Measurements from ENCODE around the gene DNAI1. TPM values are rescaled to one million over a fixed set of nuclear protein-coding genes. Genes with fewer than 3 reads are reported as not detected.

DNAI1 gene
- total RNA-seq, 1 experiment from 2014 or later, result 1.1 TPM

- H3K36me3 ChIP-seq (ENCODE audit: control insufficient read depth in 1 of 2, insufficient read depth in 2 of 2, low read length in 2 of 2), result no peaks in the 10 kb centered on the region
- intact Hi-C loops (cut with micrococcal nuclease), result no loop called here
- no peak for DNase-seq (ENCODE audit: low read depth, low spot score)
These were observed 33.4 kb downstream of the DNAI1 start for GRCh38 chr9:34492051-34492450.

GRCh38 chr9:34493972-34494535 lies 35.4 kb downstream of the DNAI1 start:
- no peaks in the 10 kb centered on the region for H3K9me3 ChIP-seq (ENCODE audit: control insufficient read depth in 1 of 2, insufficient read depth in 1 of 2, low read depth in 1 of 2, low read length in 2 of 2)

More at GRCh38 chr9:34492051-34492450, 33.4 kb downstream of the DNAI1 start:
- no peaks in the 10 kb centered on the region for H3K79me2 ChIP-seq (ENCODE audit: insufficient read depth, low read length)
- no peak overlapping the region for H3K4me3 ChIP-seq (replicated peaks in 1 of 2; ENCODE audit: low read depth in 1 of 2, low read length in 2 of 2)
- 0 out of 4 replicates have a peak, but pooled peaks cover 0 to 6% of the 10 kb centered on the region in 2 experiments for H3K4me1 ChIP-seq (ENCODE audit: control insufficient read depth in 1 of 2, insufficient read depth in 2 of 2, low read length in 2 of 2)
- no peak overlapping the region for H2AFZ ChIP-seq (ENCODE audit: low read depth, low read length, poor library complexity, severe bottlenecking)
- no peak; the same call in 1 of the 2 replicates for ATAC-seq
- no peak overlapping the region for H3K4me2 ChIP-seq (ENCODE audit: low read length)
- peaks cover 4% of the 10 kb centered on the region; the same call in 1 of the 2 replicates for H3K27me3 ChIP-seq (ENCODE audit: insufficient read depth, low read length)
- POLR2A ChIA-PET, result no interaction called here
- CTCF ChIA-PET, result no interaction called here
- BruUV-seq (replicated peaks), result no TSS peak
- peak in 2 of 3 experiments; percentile 7 to 32; a peak in 2 of 6 replicates for TF ChIP-seq CTCF (IDR thresholded peaks at IDR 0.05 in 2 of 3, conservative IDR thresholded peaks at IDR 0.05 in 1 of 3; ENCODE audit: borderline replicate concordance in 1 of 3, insufficient read depth in 1 of 3, low read depth in 2 of 3, low read length in 2 of 3)
- TF ChIP-seq RAD21 (IDR thresholded peaks at IDR 0.05; ENCODE audit: low read depth), result peak; percentile 38
- TF ChIP-seq CEBPB (IDR thresholded peaks at IDR 0.05; ENCODE audit: low read depth), result no peak
- H3K9me3 ChIP-seq (ENCODE audit: control insufficient read depth in 1 of 2, insufficient read depth in 1 of 2, low read depth in 1 of 2, low read length in 2 of 2), result no peaks in the 10 kb centered on the region
- no peaks in the 10 kb centered on the region for H3K9me2 ChIP-seq (ENCODE audit: insufficient read depth)
- RAD21 ChIA-PET (ENCODE audit: low non-redundant PET in 1 of 2, low total read pairs in 2 of 2, uncharacterized antibody in 2 of 2, unreplicated experiment in 2 of 2), result no interaction called here
- H4K20me1 ChIP-seq (ENCODE audit: insufficient read depth), result no peaks in the 10 kb centered on the region
- no peak overlapping the region for H3K9ac ChIP-seq (ENCODE audit: low read length)
- H3K27ac ChIP-seq (ENCODE audit: low read depth, low read length), result no peak overlapping the region

More at GRCh38 chr9:34493972-34494535, 35.4 kb downstream of the DNAI1 start:
- Histone ChIP-seq H3K4me1 (ENCODE audit: control insufficient read depth in 1 of 2, insufficient read depth in 2 of 2, low read length in 2 of 2) (0 out of 4 replicates have a peak, but pooled peaks cover 0 to 6% of the 10 kb centered on the region in 2 experiments), H3K9ac (ENCODE audit: low read length) (no peak overlapping the region), H3K4me2 (ENCODE audit: low read length) (no peak overlapping the region), H3K27me3 (ENCODE audit: insufficient read depth, low read length) (no peaks in the 10 kb centered on the region), H3K36me3 (ENCODE audit: control insufficient read depth in 1 of 2, insufficient read depth in 2 of 2, low read length in 2 of 2) (no peaks in the 10 kb centered on the region), H3K4me3 (replicated peaks in 1 of 2; ENCODE audit: low read depth in 1 of 2, low read length in 2 of 2) (no peak overlapping the region), H2AFZ (ENCODE audit: low read depth, low read length, poor library complexity, severe bottlenecking) (no peak overlapping the region), H3K27ac (ENCODE audit: low read depth, low read length) (no peak overlapping the region), H3K9me2 (ENCODE audit: insufficient read depth) (no peaks in the 10 kb centered on the region), H3K79me2 (ENCODE audit: insufficient read depth, low read length) (no peaks in the 10 kb centered on the region), H4K20me1 (ENCODE audit: insufficient read depth) (no peaks in the 10 kb centered on the region)
- RAD21 ChIA-PET (ENCODE audit: low non-redundant PET in 1 of 2, low total read pairs in 2 of 2, uncharacterized antibody in 2 of 2, unreplicated experiment in 2 of 2), result no interaction called here
- no peak for DNase-seq (ENCODE audit: low read depth, low spot score)
- CTCF ChIA-PET, result no interaction called here
- TF ChIP-seq YY1 (IDR thresholded peaks at IDR 0.05; ENCODE audit: extremely low read depth, insufficient replicate concordance, low read depth, low read length) (no peak), ZNF274 (IDR thresholded peaks at IDR 0.05; ENCODE audit: low read depth, low read length) (no peak), JUND (IDR thresholded peaks at IDR 0.05) (no peak), REST (IDR thresholded peaks at IDR 0.05; ENCODE audit: low read depth) (peak; percentile 87)
- intact Hi-C loops (cut with micrococcal nuclease), result loop anchor here (2.0 kb wide), 1 partner anchor 81 kb away; no protein-coding TSS in a partner anchor
- POLR2A ChIA-PET, result no interaction called here
- peak; percentile 46; the same call in 1 of the 2 replicates for ATAC-seq
- no TSS peak for BruUV-seq (replicated peaks)
